SH-SY5Y (cell line): Measurements from ENCODE around the gene THADA.

Source experiments
- GATA2 ChIP-seq: IDR thresholded peaks from 2 replicates; pipeline ENCODE4 v1.6.1; 2011; ENCODE audit warnings: mild to moderate bottlenecking, low read depth, low read length
- GATA3 ChIP-seq: IDR thresholded peaks from 2 replicates; pipeline ENCODE4 v1.6.1; 2011; ENCODE audit warnings: low read depth, mild to moderate bottlenecking, low read length, moderate library complexity

- TF ChIP-seq GATA3 (no peak), GATA2 (no peak)
Measured at GRCh38 chr2:43484323-43484930, 111.4 kb downstream of the THADA start.
